Cardiac fibroblast (primary cell): ENCODE data around the gene CDKN1B.

Source experiments
- DNase-seq, 2 donors: peaks; one replicate each; pipeline versions ENCODE4 v3.0.0 to v3.0.0-alpha.2; 2010; ENCODE audit warnings: low read depth in 2 of 2
- H3K4me3 ChIP-seq, 2 donors: replicated peaks in 1 of 2; 1 replicate in 1 of 2; 2 replicates in 1 of 2; pipeline ENCODE4 v1.5.1; 2011; ENCODE audit warnings: low read depth in 2 of 2, low read length in 2 of 2, mild to moderate bottlenecking in 2 of 2, moderate library complexity in 1 of 2
- CTCF ChIP-seq: IDR thresholded peaks from one replicate; pipeline ENCODE4 v1.5.1; 2011; ENCODE audit warnings: low read depth, mild to moderate bottlenecking, low read length, inconsistent platforms

CDKN1B gene

GRCh38 chr12:12748044-12748443 lies 30.9 kb downstream of the CDKN1B start:
- no peak for DNase-seq
- no peak for TF ChIP-seq CTCF

GRCh38 chr12:12749433-12749832 lies 32.3 kb downstream of the CDKN1B start:
- TF ChIP-seq CTCF: no peak
- DNase-seq: peak; percentile 22 to 45
- no peak overlapping the region for H3K4me3 ChIP-seq

More at GRCh38 chr12:12748044-12748443, 30.9 kb downstream of the CDKN1B start:
- H3K4me3 ChIP-seq: no peak overlapping the region

- DNase-seq: no peak
- no peak for TF ChIP-seq CTCF
- no peak overlapping the region for H3K4me3 ChIP-seq
Measured at GRCh38 chr12:12755923-12756322, 38.8 kb downstream of the CDKN1B start.

- H3K4me3 ChIP-seq: no peak overlapping the region
- TF ChIP-seq CTCF: no peak
- DNase-seq: no peak
Measured at GRCh38 chr12:12757121-12757520, 40.0 kb downstream of the CDKN1B start.

- H3K4me3 ChIP-seq: no peak overlapping the region
- TF ChIP-seq CTCF: no peak
- no peak for DNase-seq
Measured at GRCh38 chr12:12759234-12759915, 42.2 kb downstream of the CDKN1B start.

- H3K4me3 ChIP-seq: no peak overlapping the region
- DNase-seq: no peak
- TF ChIP-seq CTCF: no peak
Measured at GRCh38 chr12:12764824-12765223, 47.7 kb downstream of the CDKN1B start.

- TF ChIP-seq CTCF: no peak
- no peak overlapping the region for H3K4me3 ChIP-seq
- no peak for DNase-seq
Measured at GRCh38 chr12:12770262-12770661, 53.1 kb downstream of the CDKN1B start.
